Activated CD8-positive, alpha-beta memory T cell treated with anti-CD3 and anti-CD28 coated beads for 1 hour (primary cell): ENCODE measurements around the gene ARPIN.
"Not testable (repeated sequence)": the region's sequence is repeated elsewhere in the genome, so short reads cannot be mapped to it uniquely, and the experiment has no call there.

Experiments used
- DNase-seq, 2 donors: peaks; one replicate each; pipeline ENCODE4 v3.0.0-alpha.2; 2020; ENCODE audit warnings: low read depth in 1 of 2; ENCODE audit errors: extremely low read depth in 1 of 2

ARPIN gene

GRCh38 chr15:89880727-89881126, 32.0 kb downstream of the ARPIN start:
- DNase-seq = no peak

GRCh38 chr15:89878323-89878722, 34.4 kb downstream of the ARPIN start:
- DNase-seq = no peak

GRCh38 chr15:89877083-89877425, 35.7 kb downstream of the ARPIN start:
- DNase-seq = no peak

GRCh38 chr15:89876396-89877082, 36.2 kb downstream of the ARPIN start:
- no peak for DNase-seq

DNA sequence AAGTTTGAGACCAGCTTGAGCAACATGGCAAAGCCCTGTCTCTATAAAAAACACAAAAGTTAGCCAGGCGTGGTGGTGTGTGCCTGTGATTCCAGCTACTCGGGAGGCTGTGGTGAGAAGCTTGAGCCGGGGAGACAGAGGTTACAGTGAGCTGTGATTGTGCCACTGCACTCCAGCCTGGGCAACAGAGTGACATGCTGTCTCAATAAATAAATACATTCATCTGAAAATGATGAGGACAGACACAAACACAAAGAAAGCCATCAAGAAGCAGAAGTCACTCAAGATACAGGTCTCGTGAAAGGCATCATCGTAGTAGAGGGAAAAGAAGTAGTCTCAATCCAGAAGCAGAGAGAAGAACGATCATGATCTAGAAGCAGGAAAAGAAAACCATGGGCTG, 37.0 kb downstream of the ARPIN start:
- DNase-seq = no peak

DNA sequence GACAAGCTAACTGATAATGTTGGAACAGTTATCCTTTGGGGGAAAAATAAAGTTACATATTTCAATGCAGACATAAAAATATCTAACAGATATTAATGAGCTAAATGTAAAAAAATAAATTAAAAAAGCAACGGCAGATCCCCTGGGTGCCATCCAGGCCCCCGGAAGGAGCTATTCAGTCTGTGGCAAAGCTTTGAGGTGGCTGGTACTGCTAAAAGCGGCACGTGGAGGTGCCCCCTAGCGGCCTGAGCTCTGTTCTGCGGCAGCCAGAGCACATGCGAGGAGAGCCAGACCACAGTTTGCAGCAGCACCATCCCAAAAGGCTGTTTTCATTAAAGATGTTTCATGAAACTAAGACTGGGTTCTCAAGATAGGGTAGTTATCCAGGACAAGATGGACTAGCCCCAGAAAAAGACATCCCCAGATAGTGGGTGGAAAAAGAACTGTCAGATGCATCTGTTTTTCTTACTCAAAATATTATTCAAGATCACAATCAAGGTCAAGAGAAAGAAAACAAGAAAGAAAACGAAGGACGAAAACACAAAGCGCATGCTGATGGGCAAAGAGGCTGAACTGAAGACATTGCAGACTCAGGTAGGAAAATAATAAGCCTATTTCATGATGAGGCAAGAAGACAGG, 37.7 kb downstream of the ARPIN start:
- DNase-seq = peak; percentile 46 to 72

DNA sequence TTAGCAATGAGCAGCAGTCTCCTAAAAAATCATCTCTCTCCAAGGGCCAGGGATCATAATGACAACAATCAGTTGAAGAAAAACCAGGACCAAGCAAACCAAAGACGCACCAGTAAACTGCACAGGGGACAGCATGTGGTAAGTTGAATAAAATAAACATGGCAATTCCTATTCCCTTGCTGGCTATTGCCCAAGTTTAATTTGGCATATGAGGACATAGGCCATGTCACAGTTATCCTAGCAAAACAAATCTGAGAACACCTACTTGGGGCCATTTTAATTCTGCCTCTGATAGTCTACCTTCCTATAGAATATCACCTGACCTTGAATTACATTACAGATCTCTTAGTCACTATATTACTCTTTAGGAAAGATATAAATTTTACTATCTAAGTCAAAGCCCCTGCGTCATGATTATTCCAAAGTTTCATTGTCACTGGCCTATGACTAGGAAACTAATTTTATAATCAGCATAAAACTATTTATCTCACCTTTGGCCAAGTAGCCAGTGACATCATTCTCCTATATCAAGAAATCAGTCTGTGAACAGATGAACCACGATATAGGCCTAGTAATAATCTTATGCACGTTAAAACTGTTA, 42.0 kb downstream of the ARPIN start:
- no peak for DNase-seq

DNA sequence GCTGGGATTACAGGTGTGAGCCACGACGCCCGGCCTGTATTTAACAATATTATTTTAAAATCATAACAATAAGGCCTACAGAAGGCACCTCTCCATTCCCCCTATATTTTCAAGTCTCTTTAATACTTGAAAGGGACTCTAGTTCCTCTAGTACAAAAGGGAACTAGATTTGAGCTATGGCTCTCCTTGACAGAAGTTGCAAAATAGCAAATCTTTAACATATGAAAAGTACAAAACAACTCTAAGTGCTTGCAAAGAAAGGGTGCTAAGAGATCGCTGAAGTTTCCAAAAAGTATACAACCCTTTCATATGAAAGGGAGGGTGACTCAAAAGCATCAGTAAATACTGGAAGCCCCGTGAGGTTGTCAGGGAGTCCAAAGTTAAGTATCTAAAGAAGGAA, 42.7 kb downstream of the ARPIN start:
- no peak for DNase-seq

GRCh38 chr15:89869490-89869889, 43.3 kb downstream of the ARPIN start:
- not testable (repeated sequence) for DNase-seq

- no peak for DNase-seq
Measured at GRCh38 chr15:89864958-89865739, 47.6 kb downstream of the ARPIN start.

- no peak for DNase-seq
Measured at GRCh38 chr15:89863918-89864317, 48.8 kb downstream of the ARPIN start.

DNA sequence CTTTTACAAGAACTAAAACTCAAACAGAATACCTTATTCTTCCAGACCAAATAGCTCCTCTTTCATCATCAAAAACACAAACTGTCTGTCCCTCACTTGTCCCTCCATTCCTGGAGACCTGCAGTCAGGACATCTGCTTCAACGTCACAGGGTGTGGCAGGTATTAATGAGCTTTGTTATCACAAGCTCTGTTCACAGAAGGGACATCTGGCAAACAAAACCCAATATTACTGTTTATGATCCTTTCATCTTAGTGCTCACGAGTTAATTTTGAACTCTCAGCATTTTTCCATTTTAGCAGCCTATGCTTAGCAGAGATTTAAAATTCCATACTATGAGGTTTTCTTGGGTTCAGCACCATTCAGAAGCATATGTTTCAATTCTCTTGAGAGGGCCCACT, 51.9 kb downstream of the ARPIN start:
- DNase-seq = no peak

- no peak for DNase-seq
Measured at GRCh38 chr15:89860431-89860830, 52.3 kb downstream of the ARPIN start.

DNA sequence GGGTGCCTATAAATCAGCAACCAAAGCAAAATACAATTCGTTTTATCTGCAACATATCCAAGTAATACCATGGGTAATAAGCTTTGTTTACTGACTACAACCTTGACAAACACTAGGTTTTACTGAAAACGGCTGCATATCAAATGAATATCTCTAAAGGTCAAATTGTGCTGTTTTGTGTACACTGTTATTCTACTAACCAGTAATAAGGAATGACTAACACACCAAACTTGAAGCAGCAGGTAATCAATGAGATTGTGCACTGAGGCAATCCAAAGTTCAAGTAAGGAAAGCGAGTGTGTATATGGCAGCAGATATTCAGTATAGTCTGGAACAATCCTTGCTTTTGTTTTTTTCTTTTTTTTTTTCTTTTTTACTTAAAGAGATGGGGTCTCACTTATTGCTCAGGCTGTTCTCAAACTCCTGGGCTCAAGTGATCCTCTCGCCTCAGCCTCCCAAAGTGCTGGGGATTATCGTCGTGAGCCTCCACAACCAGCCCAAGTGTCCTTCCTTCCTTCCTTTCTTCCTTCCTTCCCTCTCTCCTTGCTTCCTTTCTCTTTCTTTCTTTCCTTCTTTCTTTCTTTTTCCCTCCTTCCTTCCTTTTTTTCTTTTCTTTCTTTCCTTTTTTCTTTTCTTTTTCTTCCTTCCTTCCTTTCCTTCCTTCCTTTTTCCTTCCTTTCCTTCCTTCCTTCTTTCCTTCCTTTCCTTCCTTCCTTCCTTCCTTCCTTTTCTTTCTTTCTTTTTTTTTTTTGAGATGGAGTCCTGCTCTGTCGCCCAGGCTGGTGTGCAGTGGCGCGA, 53.9 kb downstream of the ARPIN start:
- DNase-seq = no peak

GRCh38 chr15:89857673-89858072, 55.1 kb downstream of the ARPIN start:
- DNase-seq = no peak

DNA sequence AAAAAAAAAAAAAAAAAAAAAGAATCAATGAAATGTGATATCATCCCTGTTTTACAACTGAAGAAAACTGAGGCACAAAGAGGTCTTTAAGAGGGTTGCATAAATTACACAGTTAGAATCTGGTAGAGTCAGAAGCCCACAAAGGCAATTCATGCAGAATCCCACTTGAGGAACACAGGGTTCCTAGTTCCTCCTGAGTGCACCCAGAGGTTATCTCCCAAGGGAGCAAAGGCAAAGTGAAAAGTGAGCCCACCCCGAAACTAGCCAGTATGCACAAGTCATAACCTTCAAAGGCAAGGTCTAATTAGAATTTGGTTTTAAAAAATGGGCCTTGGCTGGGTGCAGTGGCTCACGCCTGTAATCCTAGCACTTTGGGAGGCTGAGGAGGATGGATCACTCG, 56.8 kb downstream of the ARPIN start:
- DNase-seq = no peak

- DNase-seq = not testable (repeated sequence)
Measured at GRCh38 chr15:89854863-89855262, 57.9 kb downstream of the ARPIN start.

DNA sequence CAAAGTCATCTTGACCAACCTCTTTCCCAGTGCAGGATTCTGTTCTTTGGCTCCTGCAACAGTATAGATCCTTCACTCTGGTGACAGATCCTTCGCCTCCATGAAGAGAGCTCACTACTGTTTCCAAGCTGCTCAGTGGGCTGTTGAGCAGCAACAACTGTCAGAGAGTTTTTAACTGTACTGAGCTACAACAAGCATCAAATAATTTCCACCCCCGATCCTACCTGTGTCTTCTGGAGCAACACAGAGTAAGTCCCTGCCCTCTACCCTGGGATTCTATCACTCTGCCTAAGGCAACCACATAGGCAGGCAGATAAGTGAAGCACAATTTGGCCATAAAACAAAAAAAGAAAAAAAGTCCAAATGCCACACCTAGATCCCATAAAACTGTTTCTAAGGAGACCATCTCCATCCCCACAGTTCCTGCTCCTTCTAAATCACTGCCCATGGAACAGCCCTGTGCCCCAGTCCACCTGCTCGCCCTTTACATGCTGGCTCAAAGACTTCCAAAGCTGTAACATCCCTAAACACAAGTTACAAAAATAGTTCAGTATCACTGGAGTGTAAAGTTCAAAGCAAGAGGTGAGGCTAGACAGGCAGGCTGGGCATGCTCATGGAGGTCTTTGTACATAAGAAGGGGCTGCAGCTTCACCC, 60.3 kb downstream of the ARPIN start:
- no peak for DNase-seq

- DNase-seq = no peak
Measured at GRCh38 chr15:89851673-89852341, 60.9 kb downstream of the ARPIN start.

- no peak for DNase-seq
Measured at GRCh38 chr15:89848970-89849292, 63.8 kb downstream of the ARPIN start.
